C4-2B (cell line): Measurements from ENCODE around the gene NUTM1.

ENCODE experiments used
- ZFX ChIP-seq: fragments of 450-650 bp; IDR thresholded peaks from 2 replicates; pipeline ENCODE4 v1.6.1; 2017
- TF ChIP-seq, protein P1 (sequence below): fragments of 450-650 bp; conservative IDR thresholded peaks from 2 replicates; pipeline ENCODE4 v1.5.1; 2017; ENCODE audit warnings: mild to moderate bottlenecking

DNA sequence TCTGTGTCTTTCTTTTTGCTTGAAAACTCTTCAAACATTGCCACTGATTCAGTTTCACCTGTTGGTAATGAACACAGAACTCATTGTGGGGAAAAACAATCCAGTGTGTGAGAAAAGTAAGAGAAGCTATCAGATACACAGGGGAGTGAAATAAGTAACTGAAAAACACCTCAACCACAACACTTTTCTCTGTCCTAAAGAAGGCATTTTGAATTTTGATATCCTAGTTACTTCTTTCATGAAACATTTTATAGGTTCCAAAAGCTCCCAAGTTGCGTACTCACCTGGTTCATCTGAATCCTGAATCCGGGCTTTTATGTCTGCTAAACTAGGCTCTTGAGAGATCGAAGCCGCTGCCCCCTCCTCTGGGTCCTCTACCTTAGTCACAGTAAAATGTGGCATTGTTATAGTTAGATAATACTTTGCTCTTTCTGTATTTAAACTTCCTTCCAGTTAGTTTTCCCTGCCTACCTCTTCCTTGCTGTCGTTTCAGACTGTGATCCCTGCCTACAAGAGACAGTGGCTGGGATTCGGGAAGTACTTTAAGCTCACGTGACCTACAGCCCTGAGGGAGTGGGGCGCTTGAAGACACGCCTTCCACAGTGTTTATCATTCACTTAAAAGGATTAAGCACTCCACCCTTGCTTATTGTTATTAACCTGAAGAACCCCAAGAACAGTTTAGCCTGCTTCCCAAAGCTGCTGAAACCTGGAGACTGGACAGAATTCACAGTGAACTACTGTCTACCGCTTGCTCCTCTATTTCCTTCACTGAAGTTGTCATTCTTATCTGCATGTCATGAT is 24.6 kb upstream of the NUTM1 start:
- TF ChIP-seq, protein P1, sequence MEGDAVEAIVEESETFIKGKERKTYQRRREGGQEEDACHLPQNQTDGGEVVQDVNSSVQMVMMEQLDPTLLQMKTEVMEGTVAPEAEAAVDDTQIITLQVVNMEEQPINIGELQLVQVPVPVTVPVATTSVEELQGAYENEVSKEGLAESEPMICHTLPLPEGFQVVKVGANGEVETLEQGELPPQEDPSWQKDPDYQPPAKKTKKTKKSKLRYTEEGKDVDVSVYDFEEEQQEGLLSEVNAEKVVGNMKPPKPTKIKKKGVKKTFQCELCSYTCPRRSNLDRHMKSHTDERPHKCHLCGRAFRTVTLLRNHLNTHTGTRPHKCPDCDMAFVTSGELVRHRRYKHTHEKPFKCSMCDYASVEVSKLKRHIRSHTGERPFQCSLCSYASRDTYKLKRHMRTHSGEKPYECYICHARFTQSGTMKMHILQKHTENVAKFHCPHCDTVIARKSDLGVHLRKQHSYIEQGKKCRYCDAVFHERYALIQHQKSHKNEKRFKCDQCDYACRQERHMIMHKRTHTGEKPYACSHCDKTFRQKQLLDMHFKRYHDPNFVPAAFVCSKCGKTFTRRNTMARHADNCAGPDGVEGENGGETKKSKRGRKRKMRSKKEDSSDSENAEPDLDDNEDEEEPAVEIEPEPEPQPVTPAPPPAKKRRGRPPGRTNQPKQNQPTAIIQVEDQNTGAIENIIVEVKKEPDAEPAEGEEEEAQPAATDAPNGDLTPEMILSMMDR: no peak
- no peak for TF ChIP-seq ZFX
